Endothelial cell of umbilical vein (primary cell): ENCODE data around the gene CORO7.

ENCODE experiments used
- EZH2 ChIP-seq: IDR thresholded peaks from 2 replicates; pipeline ENCODE4 v1.6.1; 2012; ENCODE audit warnings: borderline replicate concordance, low read depth, mild to moderate bottlenecking, moderate library complexity, low read length, inconsistent platforms; ENCODE audit not compliant: severe bottlenecking
- FOS ChIP-seq: IDR thresholded peaks from 2 replicates; pipeline ENCODE4 v1.6.1; 2011; ENCODE audit warnings: mild to moderate bottlenecking, low read length, moderate library complexity, borderline replicate concordance; ENCODE audit not compliant: insufficient read depth
- GATA2 ChIP-seq: IDR thresholded peaks from 2 replicates; pipeline ENCODE4 v1.7.0; 2011; ENCODE audit warnings: low read depth, mild to moderate bottlenecking, moderate library complexity, mixed read lengths, low read length; ENCODE audit not compliant: insufficient read length, insufficient read depth
- JUN ChIP-seq: IDR thresholded peaks from 2 replicates; pipeline ENCODE4 v1.6.1; 2011; ENCODE audit warnings: borderline replicate concordance, low read depth; ENCODE audit not compliant: insufficient read length, insufficient read depth
- MAX ChIP-seq: IDR thresholded peaks from 2 replicates; pipeline ENCODE4 v1.6.1; 2011; ENCODE audit not compliant: insufficient read depth, insufficient read length
- POLR2A ChIP-seq: IDR thresholded peaks from 2 replicates; pipeline ENCODE4 v1.6.1; 2012; ENCODE audit warnings: low read depth, mild to moderate bottlenecking, control low read depth, low read length
- POLR2AphosphoS5 ChIP-seq: IDR thresholded peaks from 2 replicates; pipeline ENCODE4 v1.6.1; 2012; ENCODE audit warnings: low read depth, mild to moderate bottlenecking, control low read depth, low read length, moderate library complexity; ENCODE audit not compliant: insufficient read depth
- TF ChIP-seq, protein P1 (sequence below), 2 donors: IDR thresholded peaks; 1 replicate in 1 of 2; 2 replicates in 1 of 2; pipeline ENCODE4 v1.5.1; 2011; ENCODE audit warnings: low read length in 2 of 2, mild to moderate bottlenecking in 2 of 2, moderate library complexity in 2 of 2, control low read depth in 1 of 2, inconsistent platforms in 1 of 2, low read depth in 1 of 2; ENCODE audit not compliant: insufficient read depth in 1 of 2; ENCODE audit errors: extremely low read depth in 1 of 2

DNA sequence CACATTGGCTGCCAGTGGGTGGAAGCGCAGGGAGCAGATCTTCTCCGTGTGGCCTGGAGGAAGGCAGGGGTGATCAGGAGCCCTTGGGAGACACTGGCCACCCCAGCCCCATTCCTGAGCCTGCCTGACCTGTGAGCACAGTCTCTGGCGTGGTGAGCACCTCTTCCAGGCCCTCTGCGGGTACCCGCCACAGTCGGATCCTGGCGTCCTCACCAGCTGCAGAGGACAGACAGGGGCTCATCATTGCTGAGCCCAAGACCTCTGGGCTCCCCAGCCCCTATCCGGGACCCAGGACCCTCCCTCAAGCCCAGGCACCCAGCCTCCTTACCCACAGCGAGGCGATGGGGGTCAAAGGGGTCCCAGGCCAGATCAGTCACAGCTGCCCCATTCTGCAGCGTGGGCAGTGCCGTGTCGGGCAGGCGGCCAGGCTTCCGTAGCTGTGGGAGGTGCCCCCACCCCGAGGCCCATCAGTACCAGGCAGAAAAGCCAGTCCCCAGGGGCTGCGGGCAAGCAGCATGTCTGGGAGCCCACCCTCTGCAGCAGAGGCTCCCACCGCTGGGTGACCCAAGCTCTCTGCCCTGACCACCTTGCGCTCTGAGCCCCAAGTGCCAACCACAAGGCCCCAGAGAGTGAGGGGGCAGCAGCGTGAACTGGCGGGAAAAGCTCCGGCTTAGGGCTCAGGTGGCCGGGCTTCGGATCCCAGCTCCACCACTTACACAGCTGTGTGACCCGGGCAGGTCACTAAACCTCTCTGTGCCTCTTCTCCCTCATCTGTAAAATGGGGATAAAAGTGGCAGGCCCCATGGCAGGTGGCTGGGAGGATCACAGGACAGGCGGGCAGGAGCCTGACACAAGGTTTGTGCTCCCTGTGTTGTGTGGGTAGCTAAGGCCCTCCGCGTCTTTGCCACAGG lies 55.1 kb downstream of the CORO7 start:
- TF ChIP-seq, protein P1, sequence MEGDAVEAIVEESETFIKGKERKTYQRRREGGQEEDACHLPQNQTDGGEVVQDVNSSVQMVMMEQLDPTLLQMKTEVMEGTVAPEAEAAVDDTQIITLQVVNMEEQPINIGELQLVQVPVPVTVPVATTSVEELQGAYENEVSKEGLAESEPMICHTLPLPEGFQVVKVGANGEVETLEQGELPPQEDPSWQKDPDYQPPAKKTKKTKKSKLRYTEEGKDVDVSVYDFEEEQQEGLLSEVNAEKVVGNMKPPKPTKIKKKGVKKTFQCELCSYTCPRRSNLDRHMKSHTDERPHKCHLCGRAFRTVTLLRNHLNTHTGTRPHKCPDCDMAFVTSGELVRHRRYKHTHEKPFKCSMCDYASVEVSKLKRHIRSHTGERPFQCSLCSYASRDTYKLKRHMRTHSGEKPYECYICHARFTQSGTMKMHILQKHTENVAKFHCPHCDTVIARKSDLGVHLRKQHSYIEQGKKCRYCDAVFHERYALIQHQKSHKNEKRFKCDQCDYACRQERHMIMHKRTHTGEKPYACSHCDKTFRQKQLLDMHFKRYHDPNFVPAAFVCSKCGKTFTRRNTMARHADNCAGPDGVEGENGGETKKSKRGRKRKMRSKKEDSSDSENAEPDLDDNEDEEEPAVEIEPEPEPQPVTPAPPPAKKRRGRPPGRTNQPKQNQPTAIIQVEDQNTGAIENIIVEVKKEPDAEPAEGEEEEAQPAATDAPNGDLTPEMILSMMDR (IDR thresholded peaks at IDR 0.05; ENCODE audit: extremely low read depth in 1 of 2, insufficient read depth in 1 of 2, low read depth in 1 of 2, low read length in 2 of 2): no peak
- TF ChIP-seq POLR2AphosphoS5 (no peak), POLR2A (no peak), EZH2 (no peak), JUN (no peak), GATA2 (no peak), FOS (no peak), MAX (no peak)
